Measurements from ENCODE around the gene EFEMP2. TPM values are rescaled to one million over a fixed set of nuclear protein-coding genes. Genes with fewer than 3 reads are reported as not detected.
A peak's percentile ranks its signal among the peaks of the same experiment; 100 is the strongest.

Gene EFEMP2
- total and polyA plus RNA-seq, 2 experiments from 2014 or later = 161 to 216 TPM

DNA sequence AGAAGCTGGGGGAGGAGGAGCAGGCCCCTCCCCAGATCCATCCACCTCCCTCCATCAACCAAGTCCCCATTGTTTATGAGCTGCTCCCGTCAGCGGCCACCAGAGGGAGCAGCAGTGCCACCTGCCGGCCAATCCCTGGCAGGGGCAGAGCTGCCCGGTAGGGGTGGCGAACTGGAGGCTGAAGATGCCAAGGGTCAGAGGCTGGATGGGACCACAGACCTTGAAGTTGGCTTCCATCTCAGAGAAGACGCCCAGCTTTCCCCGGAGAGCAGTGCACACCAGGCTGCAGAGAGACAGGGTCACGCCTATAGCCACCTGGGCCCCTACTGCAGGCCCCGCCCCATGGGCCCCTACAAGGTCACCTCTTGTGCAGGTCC is 12.1 kb upstream of the EFEMP2 start:
- no peaks in the 10 kb centered on the region for H3K27me3 ChIP-seq
- TF ChIP-seq, protein P1, sequence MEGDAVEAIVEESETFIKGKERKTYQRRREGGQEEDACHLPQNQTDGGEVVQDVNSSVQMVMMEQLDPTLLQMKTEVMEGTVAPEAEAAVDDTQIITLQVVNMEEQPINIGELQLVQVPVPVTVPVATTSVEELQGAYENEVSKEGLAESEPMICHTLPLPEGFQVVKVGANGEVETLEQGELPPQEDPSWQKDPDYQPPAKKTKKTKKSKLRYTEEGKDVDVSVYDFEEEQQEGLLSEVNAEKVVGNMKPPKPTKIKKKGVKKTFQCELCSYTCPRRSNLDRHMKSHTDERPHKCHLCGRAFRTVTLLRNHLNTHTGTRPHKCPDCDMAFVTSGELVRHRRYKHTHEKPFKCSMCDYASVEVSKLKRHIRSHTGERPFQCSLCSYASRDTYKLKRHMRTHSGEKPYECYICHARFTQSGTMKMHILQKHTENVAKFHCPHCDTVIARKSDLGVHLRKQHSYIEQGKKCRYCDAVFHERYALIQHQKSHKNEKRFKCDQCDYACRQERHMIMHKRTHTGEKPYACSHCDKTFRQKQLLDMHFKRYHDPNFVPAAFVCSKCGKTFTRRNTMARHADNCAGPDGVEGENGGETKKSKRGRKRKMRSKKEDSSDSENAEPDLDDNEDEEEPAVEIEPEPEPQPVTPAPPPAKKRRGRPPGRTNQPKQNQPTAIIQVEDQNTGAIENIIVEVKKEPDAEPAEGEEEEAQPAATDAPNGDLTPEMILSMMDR (IDR thresholded peaks at IDR 0.05; ENCODE audit: low read depth, low read length) = peak; percentile 100
- H3K36me3 ChIP-seq = peaks cover 19% of the 10 kb centered on the region
- H3K4me3 ChIP-seq = no peak overlapping the region
- peaks cover 6% of the 10 kb centered on the region for H3K4me1 ChIP-seq (ENCODE audit: low read depth)
- H3K27ac ChIP-seq = no peak overlapping the region
- H3K9me3 ChIP-seq (ENCODE audit: low read depth) = no peaks in the 10 kb centered on the region
- peak; percentile 78 to 82 for DNase-seq (ENCODE audit: low read depth in 1 of 2, low spot score in 1 of 2)

DNA sequence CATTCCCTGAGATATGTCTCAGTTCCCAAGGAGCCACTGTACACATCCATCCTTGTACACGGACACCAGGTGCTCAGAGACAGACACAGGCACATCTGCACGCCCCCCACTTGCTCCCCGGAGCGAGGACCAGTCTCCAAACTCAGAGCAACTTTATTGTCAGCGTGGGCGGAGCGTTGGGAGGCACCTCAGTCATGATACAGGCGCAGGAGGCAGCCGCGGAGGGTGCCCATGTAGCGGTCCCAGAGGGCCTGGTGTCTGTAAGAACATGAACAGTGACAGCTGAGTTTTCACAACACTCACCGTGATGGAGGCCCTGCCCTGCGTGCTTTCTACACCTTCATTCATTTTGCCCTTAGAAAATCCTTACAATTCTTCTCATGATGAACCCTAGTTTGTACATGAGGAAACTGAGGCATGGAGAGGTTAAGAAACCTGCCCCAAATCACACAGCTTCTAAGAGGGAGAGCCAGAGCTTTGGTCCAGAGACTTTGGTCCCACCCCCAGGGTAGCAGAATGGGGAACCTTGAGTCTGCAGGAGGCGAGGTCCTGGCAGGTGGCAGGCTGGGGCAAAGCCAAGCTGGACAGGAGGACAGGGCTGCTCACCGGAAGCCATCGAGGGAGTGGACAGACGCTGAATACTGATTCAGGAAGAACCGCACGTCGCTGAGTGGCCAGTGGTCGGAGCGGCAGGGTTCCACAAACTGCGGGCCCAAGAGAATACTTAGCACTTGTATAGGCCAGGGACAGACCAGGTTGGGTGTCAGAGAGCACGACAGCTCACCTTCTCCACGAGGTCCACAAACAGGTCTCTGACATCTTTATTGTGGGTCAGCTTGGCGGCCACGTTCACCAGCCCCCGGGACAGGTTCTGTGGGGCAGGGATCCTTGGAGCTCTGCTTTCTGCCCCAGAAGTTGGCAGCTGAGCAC is 11.5 kb upstream of the EFEMP2 start:
- H3K9me3 ChIP-seq (ENCODE audit: low read depth) = no peaks in the 10 kb centered on the region
- H3K27me3 ChIP-seq = no peaks in the 10 kb centered on the region
- H3K4me1 ChIP-seq (ENCODE audit: low read depth) = peaks cover under 1% of the 10 kb centered on the region
- peaks cover 19% of the 10 kb centered on the region for H3K36me3 ChIP-seq
- DNase-seq (ENCODE audit: low read depth in 1 of 2, low spot score in 1 of 2) = no peak
- TF ChIP-seq, protein P1 (IDR thresholded peaks at IDR 0.05; ENCODE audit: low read depth, low read length) = no peak
- no peak overlapping the region for H3K4me3 ChIP-seq
- H3K27ac ChIP-seq = no peak overlapping the region

DNA sequence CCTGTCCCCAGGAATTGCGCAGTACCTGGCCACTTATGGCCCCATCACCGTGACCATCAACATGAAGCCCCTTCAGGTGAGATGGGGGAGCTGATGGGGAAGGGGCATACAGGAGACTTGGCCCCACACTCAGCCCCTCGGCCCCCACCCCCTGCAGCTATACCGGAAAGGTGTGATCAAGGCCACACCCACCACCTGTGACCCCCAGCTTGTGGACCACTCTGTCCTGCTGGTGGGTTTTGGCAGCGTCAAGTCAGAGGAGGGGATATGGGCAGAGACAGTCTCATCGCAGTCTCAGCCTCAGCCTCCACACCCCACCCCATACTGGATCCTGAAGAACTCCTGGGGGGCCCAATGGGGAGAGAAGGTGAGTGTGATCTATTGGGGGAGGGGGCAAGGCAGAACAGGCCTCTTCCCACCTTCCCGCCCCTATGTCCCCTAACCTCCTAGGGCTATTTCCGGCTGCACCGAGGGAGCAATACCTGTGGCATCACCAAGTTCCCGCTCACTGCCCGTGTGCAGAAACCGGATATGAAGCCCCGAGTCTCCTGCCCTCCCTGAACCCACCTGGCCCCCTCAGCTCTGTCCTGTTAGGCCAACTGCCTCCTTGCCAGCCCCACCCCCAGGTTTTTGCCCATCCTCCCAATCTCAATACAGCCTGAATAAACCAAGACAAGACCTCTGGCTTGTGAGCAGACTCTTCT is 10.6 kb upstream of the EFEMP2 start:
- no peak for DNase-seq (ENCODE audit: low read depth in 1 of 2, low spot score in 1 of 2)
- TF ChIP-seq, protein P1 (IDR thresholded peaks at IDR 0.05; ENCODE audit: low read depth, low read length) = no peak
- H3K4me1 ChIP-seq (ENCODE audit: low read depth) = no peaks in the 10 kb centered on the region
- H3K27ac ChIP-seq = no peak overlapping the region
- peaks cover 19% of the 10 kb centered on the region for H3K36me3 ChIP-seq
- no peaks in the 10 kb centered on the region for H3K27me3 ChIP-seq
- no peaks in the 10 kb centered on the region for H3K9me3 ChIP-seq (ENCODE audit: low read depth)
- H3K4me3 ChIP-seq = no peak overlapping the region

DNA sequence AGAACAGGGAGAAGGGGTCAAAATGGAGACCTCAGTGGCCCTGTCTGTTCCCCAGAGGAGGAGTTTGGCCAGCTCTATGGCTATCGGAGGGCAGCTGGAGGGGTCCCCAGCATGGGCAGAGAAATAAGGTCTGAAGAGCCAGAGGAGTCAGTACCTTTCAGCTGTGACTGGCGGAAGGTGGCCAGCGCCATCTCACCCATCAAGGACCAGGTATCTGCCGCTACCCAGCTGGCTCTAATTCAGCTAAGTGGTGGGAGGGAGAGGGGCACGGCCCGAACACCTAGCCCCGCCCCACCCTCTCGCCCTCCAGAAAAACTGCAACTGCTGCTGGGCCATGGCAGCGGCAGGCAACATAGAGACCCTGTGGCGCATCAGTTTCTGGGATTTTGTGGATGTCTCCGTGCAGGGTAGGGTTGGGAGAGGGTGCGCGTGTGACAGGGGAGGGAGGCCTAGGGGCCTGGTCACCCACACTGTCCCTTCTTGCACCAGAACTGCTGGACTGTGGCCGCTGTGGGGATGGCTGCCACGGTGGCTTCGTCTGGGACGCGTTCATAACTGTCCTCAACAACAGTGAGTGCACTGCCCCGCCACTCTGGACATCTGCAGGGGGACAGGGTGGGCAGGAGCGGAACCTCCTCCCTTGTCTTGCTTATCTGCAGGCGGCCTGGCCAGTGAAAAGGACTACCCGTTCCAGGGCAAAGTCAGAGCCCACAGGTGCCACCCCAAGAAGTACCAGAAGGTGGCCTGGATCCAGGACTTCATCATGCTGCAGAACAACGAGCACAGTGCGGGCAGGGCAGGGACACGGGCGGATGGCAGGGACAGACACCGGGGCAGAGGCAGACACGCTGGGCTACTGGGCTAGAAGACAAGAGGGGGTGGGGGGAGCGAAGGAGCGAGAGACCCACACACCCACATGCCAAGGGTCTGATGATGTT is 9.8 kb upstream of the EFEMP2 start:
- DNase-seq (ENCODE audit: low read depth in 1 of 2, low spot score in 1 of 2) = no peak
- no peak overlapping the region for H3K4me3 ChIP-seq

More for the DNA sequence above, 9.8 kb upstream of the EFEMP2 start:
- Histone ChIP-seq H3K27me3 (no peaks in the 10 kb centered on the region), H3K9me3 (ENCODE audit: low read depth) (no peaks in the 10 kb centered on the region), H3K27ac (no peak overlapping the region), H3K4me1 (ENCODE audit: low read depth) (no peaks in the 10 kb centered on the region), H3K36me3 (peaks cover 19% of the 10 kb centered on the region)
- TF ChIP-seq, protein P1 (IDR thresholded peaks at IDR 0.05; ENCODE audit: low read depth, low read length) = no peak

Data from cardiac muscle cell (in vitro differentiated cells and primary cell).